ENCODE results near the gene ZNF548. TPM values are rescaled to one million over a fixed set of nuclear protein-coding genes. Genes with fewer than 3 reads are reported as not detected.
"Not testable (repeated sequence)": the region's sequence is repeated elsewhere in the genome, so short reads cannot be mapped to it uniquely, and the experiment has no call there.

ZNF548 gene
- total and polyA plus RNA-seq, 2 donors from 2014 or later, result 4.7 to 26.1 TPM

- H3K4me3 ChIP-seq (ENCODE audit: low read length in 3 of 3), result no peak overlapping the region
- peaks cover 0 to 19% (median 13%) of the 10 kb centered on the region in 3 donors for H3K9me3 ChIP-seq (ENCODE audit: control insufficient read depth in 2 of 3, insufficient read depth in 1 of 3, low read length in 3 of 3)
- intact Hi-C loops (cut with DNase I), result no loop called here
- peaks cover 13 to 36% (median 19%) of the 10 kb centered on the region in 3 donors for H3K36me3 ChIP-seq (ENCODE audit: control insufficient read depth in 2 of 3, insufficient read depth in 3 of 3, low read length in 3 of 3)
- H3K27me3 ChIP-seq (ENCODE audit: control insufficient read depth, insufficient read depth, low read length), result no peaks in the 10 kb centered on the region
- no peak overlapping the region for H3K27ac ChIP-seq (ENCODE audit: low read depth in 2 of 2, low read length in 2 of 2)
- H3K4me1 ChIP-seq (ENCODE audit: control insufficient read depth in 2 of 3, insufficient read depth in 2 of 3, low read depth in 1 of 3, low read length in 3 of 3), result no peaks in the 10 kb centered on the region
- no peak overlapping the region for H3K9ac ChIP-seq (ENCODE audit: low read length in 3 of 3)
- DNase-seq (no peak), FAIRE-seq (no peak)
- no peak for TF ChIP-seq CTCF (IDR thresholded peaks at IDR 0.05; ENCODE audit: borderline replicate concordance, extremely low read depth, insufficient read depth)
Observed at GRCh38 chr19:57374179-57374578, 15.5 kb upstream of the ZNF548 start.

DNA sequence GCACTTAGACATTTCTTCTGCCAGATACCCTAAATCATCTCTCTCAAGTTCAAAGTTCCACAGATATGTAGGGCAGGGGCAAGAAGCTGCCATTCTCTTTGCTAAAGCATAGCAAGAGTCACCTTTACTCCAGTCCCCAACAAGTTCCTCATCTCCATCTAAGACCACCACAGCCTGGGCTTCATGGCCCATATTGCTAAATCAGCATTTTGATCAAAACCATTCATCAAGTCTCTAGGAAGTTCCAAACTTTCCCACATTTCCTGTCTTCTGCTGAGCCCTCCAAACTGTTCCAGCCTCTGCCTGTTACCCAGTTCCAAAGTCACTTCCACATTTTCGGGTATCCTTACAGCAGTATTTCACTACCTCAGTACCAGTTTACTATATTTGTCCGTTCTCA, 15.0 kb upstream of the ZNF548 start:
- intact Hi-C loops (cut with DNase I); H3K4me3 ChIP-seq (ENCODE audit: low read length in 3 of 3); FAIRE-seq; H3K4me1 ChIP-seq (ENCODE audit: control insufficient read depth in 2 of 3, insufficient read depth in 2 of 3, low read depth in 1 of 3, low read length in 3 of 3); H3K27me3 ChIP-seq (ENCODE audit: control insufficient read depth, insufficient read depth, low read length); H3K9ac ChIP-seq (ENCODE audit: low read length in 3 of 3); DNase-seq; H3K27ac ChIP-seq (ENCODE audit: low read depth in 2 of 2, low read length in 2 of 2): not testable (repeated sequence)
- peaks cover 0 to 19% (median 13%) of the 10 kb centered on the region in 3 donors for H3K9me3 ChIP-seq (ENCODE audit: control insufficient read depth in 2 of 3, insufficient read depth in 1 of 3, low read length in 3 of 3)
- H3K36me3 ChIP-seq (ENCODE audit: control insufficient read depth in 2 of 3, insufficient read depth in 3 of 3, low read length in 3 of 3), result peaks cover 13 to 36% (median 19%) of the 10 kb centered on the region in 3 donors

GRCh38 chr19:57376151-57376550, 13.5 kb upstream of the ZNF548 start:
- Histone ChIP-seq H3K27me3 (ENCODE audit: control insufficient read depth, insufficient read depth, low read length) (no peaks in the 10 kb centered on the region), H3K9ac (ENCODE audit: low read length in 3 of 3) (no peak overlapping the region), H3K27ac (ENCODE audit: low read depth in 2 of 2, low read length in 2 of 2) (no peak overlapping the region), H3K36me3 (ENCODE audit: control insufficient read depth in 2 of 3, insufficient read depth in 3 of 3, low read length in 3 of 3) (peaks cover 13 to 36% (median 19%) of the 10 kb centered on the region in 3 donors), H3K4me1 (ENCODE audit: control insufficient read depth in 2 of 3, insufficient read depth in 2 of 3, low read depth in 1 of 3, low read length in 3 of 3) (no peaks in the 10 kb centered on the region), H3K9me3 (ENCODE audit: control insufficient read depth in 2 of 3, insufficient read depth in 1 of 3, low read length in 3 of 3) (peaks cover 0 to 19% (median 13%) of the 10 kb centered on the region in 3 donors), H3K4me3 (ENCODE audit: low read length in 3 of 3) (no peak overlapping the region)
- FAIRE-seq (no peak), DNase-seq (no peak)
- intact Hi-C loops (cut with DNase I), result no loop called here
- TF ChIP-seq CTCF (IDR thresholded peaks at IDR 0.05; ENCODE audit: borderline replicate concordance, extremely low read depth, insufficient read depth), result no peak

DNA sequence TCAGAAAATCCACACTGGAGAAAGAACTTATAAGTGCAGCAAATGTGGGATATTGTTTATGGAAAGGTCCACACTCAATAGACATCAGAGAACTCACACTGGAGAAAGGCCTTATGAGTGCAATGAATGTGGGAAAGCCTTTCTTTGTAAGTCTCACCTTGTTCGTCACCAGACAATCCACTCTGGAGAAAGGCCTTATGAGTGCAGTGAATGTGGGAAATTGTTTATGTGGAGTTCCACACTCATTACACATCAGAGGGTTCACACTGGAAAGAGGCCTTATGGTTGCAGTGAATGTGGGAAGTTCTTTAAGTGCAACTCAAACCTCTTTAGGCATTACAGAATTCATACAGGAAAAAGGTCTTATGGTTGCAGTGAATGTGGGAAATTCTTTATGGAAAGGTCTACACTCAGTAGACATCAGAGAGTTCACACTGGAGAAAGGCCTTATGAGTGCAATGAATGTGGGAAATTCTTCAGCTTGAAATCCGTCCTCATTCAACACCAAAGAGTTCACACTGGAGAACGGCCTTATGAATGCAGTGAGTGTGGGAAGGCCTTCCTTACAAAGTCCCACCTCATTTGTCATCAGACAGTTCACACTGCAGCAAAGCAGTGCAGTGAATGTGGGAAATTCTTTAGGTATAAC, 12.0 kb upstream of the ZNF548 start:
- H3K4me3 ChIP-seq (ENCODE audit: low read length in 3 of 3), result no peak overlapping the region
- H3K27me3 ChIP-seq (ENCODE audit: control insufficient read depth, insufficient read depth, low read length), result no peaks in the 10 kb centered on the region
- no peaks in the 10 kb centered on the region for H3K4me1 ChIP-seq (ENCODE audit: control insufficient read depth in 2 of 3, insufficient read depth in 2 of 3, low read depth in 1 of 3, low read length in 3 of 3)
- H3K9me3 ChIP-seq (ENCODE audit: control insufficient read depth in 2 of 3, insufficient read depth in 1 of 3, low read length in 3 of 3), result peaks cover 0 to 19% (median 13%) of the 10 kb centered on the region in 3 donors
- H3K27ac ChIP-seq (ENCODE audit: low read depth in 2 of 2, low read length in 2 of 2), result no peak overlapping the region
- intact Hi-C loops (cut with DNase I), result no loop called here
- no peak overlapping the region for H3K9ac ChIP-seq (ENCODE audit: low read length in 3 of 3)
- peaks cover 8 to 24% (median 17%) of the 10 kb centered on the region in 3 donors for H3K36me3 ChIP-seq (ENCODE audit: control insufficient read depth in 2 of 3, insufficient read depth in 3 of 3, low read length in 3 of 3)
- no peak for FAIRE-seq
- no peak for TF ChIP-seq CTCF (IDR thresholded peaks at IDR 0.05; ENCODE audit: borderline replicate concordance, extremely low read depth, insufficient read depth)
- DNase-seq, result no peak
